Activated T-cell treated with anti-CD3 and anti-CD28 coated beads for 1 hour (primary cell): ENCODE data around the gene YJU2.
"Not testable (repeated sequence)": the region's sequence is repeated elsewhere in the genome, so short reads cannot be mapped to it uniquely, and the experiment has no call there.

Experiments
- DNase-seq: peaks from one replicate; pipeline ENCODE4 v3.0.0-alpha.2; 2020; ENCODE audit warnings: low read depth

YJU2 gene

DNA sequence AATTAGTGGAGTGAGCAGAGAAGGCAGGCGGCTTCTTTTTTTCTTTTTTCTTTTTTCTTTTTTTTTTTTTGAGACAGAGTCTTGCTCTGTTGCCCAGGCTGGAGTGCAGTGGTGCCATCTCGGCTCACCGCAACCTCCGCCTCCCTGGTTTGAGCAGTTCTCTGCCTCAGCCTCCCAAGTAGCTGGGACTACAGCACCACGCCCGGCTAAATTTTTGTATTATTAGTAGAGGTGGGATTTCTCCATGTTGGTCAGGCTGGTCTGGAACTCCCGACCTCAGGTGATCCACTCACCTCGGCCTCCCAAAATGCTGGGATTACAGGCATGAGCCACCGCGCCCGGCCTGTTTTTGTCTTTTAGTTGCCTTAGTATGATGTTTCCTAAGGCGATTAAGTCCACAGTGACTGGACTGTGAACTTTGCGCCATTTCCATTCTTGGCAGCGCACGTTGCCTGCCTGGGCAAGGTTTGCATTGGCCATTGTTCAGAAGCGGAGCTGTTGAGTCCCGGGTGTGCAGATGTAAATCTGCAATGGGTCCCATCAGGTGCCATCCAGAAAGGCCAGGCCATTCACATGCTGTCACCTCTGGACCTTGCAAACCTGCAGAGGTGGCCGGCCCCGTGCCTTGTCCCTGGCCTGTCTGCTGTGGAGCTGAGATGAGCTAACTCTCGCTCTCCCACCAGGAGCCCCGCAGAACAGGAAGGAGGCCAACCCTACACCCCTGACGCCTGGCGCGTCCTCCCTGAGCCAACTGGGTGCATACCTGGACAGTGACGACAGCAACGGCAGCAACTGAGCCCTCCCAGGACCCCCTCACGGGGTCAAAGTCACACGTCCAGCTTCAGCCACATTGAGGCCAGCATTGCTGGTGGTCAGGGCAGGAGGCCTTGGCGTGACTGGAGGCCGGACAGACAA lies 21.3 kb downstream of the YJU2 start:
- no peak for DNase-seq

- no peak for DNase-seq
These were observed 22.0 kb downstream of the YJU2 start for GRCh38 chr19:4268816-4269430.

DNA sequence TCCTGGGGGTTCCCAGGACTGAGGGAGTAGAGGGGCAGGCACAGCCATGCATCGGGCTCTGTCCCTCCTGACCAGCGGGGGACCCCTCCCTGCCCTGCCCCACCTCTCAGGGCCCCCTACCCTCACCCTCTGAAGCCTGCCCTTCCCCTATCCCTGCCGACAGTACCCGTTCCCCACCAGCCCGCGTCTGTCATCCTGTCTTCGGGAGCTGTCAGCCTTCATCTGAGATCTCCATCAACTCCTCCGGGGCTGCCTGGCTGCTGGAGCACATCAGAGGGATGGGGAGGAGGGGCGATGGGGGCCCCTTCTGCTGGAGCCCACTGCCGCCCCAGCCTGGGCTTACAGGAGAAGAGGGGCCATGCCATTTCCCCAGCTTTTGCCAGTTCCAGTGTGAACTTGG lies 26.0 kb downstream of the YJU2 start:
- DNase-seq = no peak

DNA sequence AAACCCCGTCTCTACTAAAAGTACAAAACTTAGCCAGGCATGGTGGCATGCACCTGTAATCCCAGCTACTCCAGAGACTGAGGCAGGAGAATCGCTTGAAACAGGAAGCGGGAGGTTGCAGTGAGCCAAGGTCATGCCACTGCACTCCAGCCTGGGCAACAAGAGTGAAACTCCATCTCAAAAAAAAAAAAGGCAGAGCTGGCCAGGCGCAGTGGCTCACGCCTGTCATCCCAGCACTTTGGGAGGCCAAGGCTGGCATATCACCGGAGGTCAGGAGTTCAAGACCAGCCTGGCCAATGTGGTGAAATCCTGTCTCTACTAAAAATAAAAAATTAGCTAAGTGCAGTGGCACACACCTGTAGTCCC lies 27.4 kb downstream of the YJU2 start:
- DNase-seq = not testable (repeated sequence)

- DNase-seq = no peak
These were observed 30.4 kb downstream of the YJU2 start for GRCh38 chr19:4277191-4277696.

DNA sequence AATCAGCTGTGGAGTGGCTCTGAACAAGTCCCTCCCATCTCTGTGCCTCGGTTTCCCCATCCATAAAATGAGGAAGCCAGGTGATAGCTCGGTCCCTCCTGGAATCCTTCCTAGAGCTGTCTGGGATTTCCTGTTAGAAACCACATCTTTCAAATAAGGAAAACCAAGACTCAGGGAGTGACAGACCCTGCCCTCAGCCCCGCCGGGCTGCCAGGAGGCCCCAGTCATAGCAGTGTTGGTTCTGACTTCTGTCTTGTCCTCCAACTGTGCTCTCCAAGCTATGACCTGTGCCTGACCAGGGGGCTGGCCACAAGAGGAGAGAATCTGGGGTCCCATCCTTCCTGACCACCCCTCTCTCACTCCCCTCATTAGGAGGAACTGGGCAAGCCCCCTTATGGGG lies 31.1 kb downstream of the YJU2 start:
- no peak for DNase-seq

DNA sequence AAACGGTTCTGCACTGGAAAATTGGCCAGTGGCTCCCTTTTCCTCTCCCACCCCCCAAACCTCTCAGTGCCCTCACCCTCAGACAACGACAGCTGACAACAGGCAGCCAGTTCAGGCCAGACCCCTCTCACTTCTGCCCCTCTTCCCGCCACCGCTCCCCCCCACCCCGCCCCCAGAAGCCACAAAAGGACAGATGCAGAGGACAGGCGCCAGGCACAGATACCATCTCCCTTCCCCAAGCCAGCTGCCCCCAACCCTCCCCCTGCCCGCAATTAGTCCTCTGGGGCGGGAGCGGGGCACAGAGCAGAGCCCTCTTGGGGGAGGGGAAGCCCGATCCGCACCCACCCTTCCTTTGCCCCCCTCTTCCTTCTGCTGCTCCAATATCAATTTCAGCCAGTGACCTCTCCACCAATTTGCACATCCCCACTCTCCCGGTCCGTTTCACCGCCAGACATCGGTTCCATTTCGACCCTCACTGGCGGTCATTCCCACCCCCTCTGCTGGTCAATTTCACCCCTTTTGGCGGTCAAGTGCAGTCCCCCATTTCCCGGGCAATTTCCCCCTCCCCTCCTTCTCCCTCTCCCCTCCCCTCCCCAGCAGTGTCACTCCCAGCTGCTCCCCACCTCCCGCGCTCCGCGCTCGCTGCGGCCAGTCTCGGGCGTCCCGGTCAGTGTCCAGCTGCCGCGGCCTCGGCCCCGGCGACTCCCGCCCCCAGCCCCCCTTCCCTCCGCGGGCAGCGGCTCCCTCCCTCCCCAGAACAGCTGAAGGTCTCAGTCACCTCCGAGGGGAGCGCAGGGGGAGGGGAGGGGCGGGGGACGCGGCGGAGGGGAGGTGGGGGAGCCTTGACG lies 31.8 kb downstream of the YJU2 start, which contains the start of gene SHD:
Gene SHD, plus strand, starts transcription at position 848 of the 848 bp plus-strand sequence. CDS start 798 bp downstream, outside the sequence.
- DNase-seq = no peak

GRCh38 chr19:4279267-4279529 lies 32.3 kb downstream of the YJU2 start:
- DNase-seq = no peak

GRCh38 chr19:4279530-4280422 lies 32.9 kb downstream of the YJU2 start:
- no peak for DNase-seq

- no peak for DNase-seq
These were observed 37.5 kb downstream of the YJU2 start for GRCh38 chr19:4284176-4284958.

GRCh38 chr19:4284974-4285373 lies 38.1 kb downstream of the YJU2 start:
- DNase-seq = no peak

- DNase-seq = not testable (repeated sequence)
These were observed 39.3 kb downstream of the YJU2 start for GRCh38 chr19:4286141-4286540.

DNA sequence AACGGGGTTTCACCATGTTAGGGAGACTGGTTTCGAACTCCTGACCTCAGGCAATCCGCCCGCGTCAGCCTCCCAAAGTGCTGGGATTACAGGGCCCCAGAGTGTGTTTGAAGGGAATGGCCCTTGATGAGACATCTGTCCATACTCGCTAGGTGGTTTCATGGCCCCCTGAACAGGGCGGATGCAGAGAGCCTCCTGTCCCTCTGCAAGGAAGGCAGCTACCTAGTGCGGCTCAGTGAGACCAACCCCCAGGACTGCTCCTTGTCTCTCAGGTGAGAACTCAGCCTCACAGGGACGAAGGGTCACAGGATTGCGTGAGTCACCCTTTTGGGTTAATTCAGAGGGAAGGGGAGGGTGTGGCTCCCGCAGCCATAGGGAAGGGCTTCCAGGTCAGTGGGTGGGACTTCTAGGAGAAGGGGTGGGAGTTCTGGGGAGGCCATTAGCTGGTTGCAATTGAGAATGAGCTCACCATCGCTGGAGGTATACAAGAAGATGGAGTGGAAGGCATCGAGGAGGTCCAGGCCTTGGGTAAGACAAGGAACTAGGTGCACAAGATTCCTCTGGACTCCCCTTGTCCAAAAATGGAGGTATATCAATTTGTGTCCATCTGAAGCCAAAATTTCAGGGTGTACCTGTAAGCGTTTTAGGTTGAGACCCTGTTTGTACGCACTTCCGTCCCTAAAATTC lies 41.4 kb downstream of the YJU2 start:
- DNase-seq = no peak

DNA sequence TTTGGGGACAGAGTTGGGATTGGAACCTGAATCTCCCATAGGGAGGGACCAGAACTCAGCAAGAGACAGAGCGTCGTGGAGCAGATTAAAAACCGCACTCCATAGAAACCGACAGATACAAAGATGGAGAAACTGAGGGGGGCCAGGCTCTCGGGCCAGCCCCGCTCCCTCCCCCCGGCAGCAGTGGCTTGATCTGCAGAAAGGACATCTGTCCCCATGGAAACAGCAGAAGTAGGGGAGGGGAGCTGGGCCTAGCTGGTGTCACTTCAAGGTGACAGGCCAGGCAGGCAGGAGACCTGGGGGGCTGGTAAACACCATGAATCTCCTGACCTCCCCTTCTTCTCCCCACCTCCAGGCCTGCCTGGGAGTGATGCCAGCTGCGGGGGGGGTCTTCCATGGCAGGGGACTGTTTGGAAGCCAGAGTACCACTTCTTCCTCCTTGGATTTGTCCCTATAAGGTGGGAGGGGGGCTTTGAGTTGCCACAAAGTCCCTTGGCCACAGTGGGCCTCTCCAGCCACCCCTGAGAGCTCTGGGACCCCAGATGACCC lies 44.4 kb downstream of the YJU2 start:
- DNase-seq = no peak

- DNase-seq = no peak
These were observed 45.6 kb downstream of the YJU2 start for GRCh38 chr19:4292515-4292914.

- DNase-seq = no peak
These were observed 47.5 kb downstream of the YJU2 start for GRCh38 chr19:4294389-4294788.

DNA sequence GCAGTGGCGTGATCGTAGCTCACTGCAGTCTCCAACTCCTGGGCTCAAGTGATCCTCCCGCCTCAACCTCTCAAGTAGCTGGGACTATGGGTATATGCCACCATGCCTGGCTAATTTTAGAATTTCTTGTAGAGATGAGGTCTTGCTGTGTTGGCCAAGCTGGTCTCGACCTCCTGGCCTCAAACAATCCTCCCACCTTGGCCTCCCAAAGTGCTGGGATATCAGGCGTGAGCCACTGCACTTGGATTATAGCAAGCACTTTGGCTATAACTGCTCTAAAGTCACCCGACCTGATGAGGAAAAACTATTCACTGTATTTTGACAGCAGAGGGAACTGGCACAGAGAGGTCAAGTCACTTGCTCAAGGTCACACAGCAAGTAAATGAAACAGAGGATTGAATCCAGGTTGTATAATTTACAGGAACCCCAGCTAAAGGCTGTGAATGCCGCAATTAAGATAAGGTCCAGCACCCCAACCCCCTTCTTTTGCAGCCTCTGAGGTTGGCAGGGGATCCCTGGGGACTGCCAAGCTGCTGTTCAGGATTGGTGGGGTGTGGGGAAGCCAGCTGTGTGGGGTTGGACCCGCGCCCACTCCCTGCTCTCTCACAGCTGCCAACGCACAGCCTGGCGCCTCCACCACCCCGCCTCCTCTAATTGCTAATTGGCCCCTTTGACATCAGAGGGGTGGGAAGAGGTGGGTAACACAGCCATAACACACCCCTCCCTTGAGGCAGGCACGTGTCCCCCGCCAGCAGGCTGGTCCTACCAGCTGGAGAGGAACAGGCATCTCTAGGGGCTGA lies 49.3 kb downstream of the YJU2 start:
- no peak for DNase-seq

GRCh38 chr19:4297901-4298809 lies 51.3 kb downstream of the YJU2 start:
- no peak for DNase-seq
